HCT116 (cell line): ENCODE results near the gene COL15A1. TPM values are rescaled to one million over a fixed set of nuclear protein-coding genes. Genes with fewer than 3 reads are reported as not detected.

Experiments used
- ATAC-seq: fragments of 200-7000 bp; cut with Tn5 transposase; 2 replicates; pipeline ENCODE4 v1.9.1; 2020; ENCODE audit warnings: mild to moderate bottlenecking, moderate library complexity
- BruUV-seq: library from RNA; stranded (reverse); fragments of 400-500 nt; replicated peaks from 2 replicates; lab custom pipeline; 2021; lab: Mats Ljungman, UMichigan
- CTCF ChIA-PET: fragments of 300-600 bp; sonication (Branson Sonifier 250); formaldehyde crosslinking; loops from one replicate; lab custom pipeline; 2021; ENCODE audit warnings: antibody characterized with exemption; lab: Charles Lee
- POLR2A ChIA-PET: fragments of 300-600, 350-600 bp; sonication (Branson Sonifier 250); formaldehyde crosslinking; loops from one replicate; lab custom pipeline; 2021; ENCODE audit warnings: antibody characterized with exemption; lab: Charles Lee
- RAD21 ChIA-PET, 2 experiments: fragments of 300-600 bp; sonication (Branson Sonifier 250); formaldehyde crosslinking; loops; one replicate each; lab custom pipeline; 2023; ENCODE audit warnings: low total read pairs in 2 of 2; ENCODE audit not compliant: uncharacterized antibody in 2 of 2, unreplicated experiment in 2 of 2, low non-redundant PET in 1 of 2; lab: Charles Lee
- DNase-seq: peaks from one replicate; pipeline ENCODE4 v3.0.0-alpha.2; 2010; ENCODE audit warnings: low read depth, low spot score
- H2AFZ ChIP-seq: fragments of 200-600 bp; shearing (Covaris generic), sonication (generic); 2 replicates; pipeline ENCODE4 v1.6.1; 2017; ENCODE audit warnings: low read depth, mixed run types, mixed read lengths, antibody characterized with exemption, low read length; ENCODE audit not compliant: poor library complexity, severe bottlenecking
- H3K27ac ChIP-seq: 2 replicates; pipeline ENCODE4 v1.5.1; 2012; ENCODE audit warnings: low read depth, low read length
- H3K27me3 ChIP-seq: fragments of 200-600 bp; sonication (generic); 2 replicates; pipeline ENCODE4 v1.6.1; 2016; ENCODE audit warnings: mixed run types, low read length, mixed read lengths; ENCODE audit not compliant: insufficient read depth
- H3K36me3 ChIP-seq, 2 experiments: fragments of 200-500 bp in 1 of 2; fragments of 200-600 bp in 1 of 2; sonication (Bioruptor generic) in 1 of 2; sonication (generic) in 1 of 2; 2 replicates each; pipeline versions ENCODE4 v1.5.1 to v1.6.1; 2014 to 2016; ENCODE audit warnings: low read length in 2 of 2, inconsistent platforms in 1 of 2, mixed read lengths in 1 of 2, mixed run types in 1 of 2; ENCODE audit not compliant: insufficient read depth in 2 of 2, control insufficient read depth in 1 of 2
- H3K4me1 ChIP-seq, 2 experiments: fragments of 200-600 bp in 1 of 2; sonication (generic) in 1 of 2; 2 replicates each; pipeline versions ENCODE4 v1.5.1 to v1.6.1; 2012 to 2017; ENCODE audit warnings: low read length in 2 of 2, inconsistent platforms in 1 of 2, mild to moderate bottlenecking in 1 of 2, mixed read lengths in 1 of 2, mixed run types in 1 of 2, moderate library complexity in 1 of 2; ENCODE audit not compliant: insufficient read depth in 2 of 2, control insufficient read depth in 1 of 2
- H3K4me2 ChIP-seq: fragments of 200-600 bp; sonication (generic); 2 replicates; pipeline ENCODE4 v1.6.1; 2017; ENCODE audit warnings: mixed run types, low read length, mixed read lengths
- H3K4me3 ChIP-seq, 2 experiments: fragments of 200-600 bp in 1 of 2; sonication (generic) in 1 of 2; replicated peaks in 1 of 2; 2 replicates each; pipeline ENCODE4 v1.5.1; 2011 to 2016; ENCODE audit warnings: low read length in 2 of 2, control low read depth in 1 of 2, low read depth in 1 of 2, mild to moderate bottlenecking in 1 of 2, mixed read lengths in 1 of 2, mixed run types in 1 of 2
- H3K79me2 ChIP-seq: fragments of 200-600 bp; sonication (generic); 2 replicates; pipeline ENCODE4 v1.6.1; 2017; ENCODE audit warnings: mild to moderate bottlenecking, mixed run types, low read length, moderate library complexity, mixed read lengths; ENCODE audit not compliant: insufficient read depth
- H3K9ac ChIP-seq: fragments of 200-600 bp; sonication (generic); 2 replicates; pipeline ENCODE4 v1.6.1; 2016; ENCODE audit warnings: low read length, mixed read lengths
- H3K9me2 ChIP-seq: fragments of 200-600 bp; sonication (generic), shearing (Covaris generic); 2 replicates; pipeline ENCODE4 v1.6.1; 2017; ENCODE audit warnings: mixed run types, mild to moderate bottlenecking, moderate library complexity; ENCODE audit not compliant: insufficient read depth
- H3K9me3 ChIP-seq, 2 experiments: fragments of 200-500 bp in 1 of 2; fragments of 200-600 bp in 1 of 2; sonication (Bioruptor generic) in 1 of 2; sonication (generic) in 1 of 2; 2 replicates each; pipeline ENCODE4 v1.6.1; 2014 to 2017; ENCODE audit warnings: low read length in 2 of 2, mixed read lengths in 2 of 2, inconsistent platforms in 1 of 2, low read depth in 1 of 2, mild to moderate bottlenecking in 1 of 2, mixed run types in 1 of 2, moderate library complexity in 1 of 2; ENCODE audit not compliant: control insufficient read depth in 1 of 2, insufficient read depth in 1 of 2
- H4K20me1 ChIP-seq: fragments of 200-600 bp; sonication (generic), shearing (Covaris generic); 2 replicates; pipeline ENCODE4 v1.6.1; 2017; ENCODE audit warnings: mixed run types, mild to moderate bottlenecking, moderate library complexity; ENCODE audit not compliant: insufficient read depth
- ELF1 ChIP-seq: IDR thresholded peaks from 2 replicates; pipeline ENCODE4 v1.6.1; 2012; ENCODE audit warnings: low read depth, borderline replicate concordance
- EZH2 ChIP-seq: fragments of 200-600 bp; sonication (generic); IDR thresholded peaks from 2 replicates; pipeline ENCODE4 v1.6.1; 2017; ENCODE audit warnings: antibody characterized with exemption, mixed run types
- FOSL1 ChIP-seq: IDR thresholded peaks from 2 replicates; pipeline ENCODE4 v1.6.1; 2012; ENCODE audit warnings: low read depth
- POLR2A ChIP-seq: IDR thresholded peaks from 2 replicates; pipeline ENCODE4 v1.7.0; 2011; ENCODE audit warnings: borderline replicate concordance; ENCODE audit not compliant: insufficient read depth, insufficient read length; ENCODE audit errors: extremely low read depth
- POLR2AphosphoS5 ChIP-seq: IDR thresholded peaks from 2 replicates; pipeline ENCODE4 v1.6.1; 2011; ENCODE audit warnings: mild to moderate bottlenecking, low read depth, low read length, moderate library complexity
- RAD21 ChIP-seq: IDR thresholded peaks from 2 replicates; pipeline ENCODE4 v1.6.1; 2012; ENCODE audit warnings: low read depth, mild to moderate bottlenecking
- TCF7L2 ChIP-seq: IDR thresholded peaks from 2 replicates; pipeline ENCODE4 v1.7.0; 2011; ENCODE audit warnings: borderline replicate concordance, inconsistent platforms; ENCODE audit not compliant: insufficient read depth, insufficient read length; ENCODE audit errors: extremely low read depth
- ZFX ChIP-seq: fragments of 450-650 bp; IDR thresholded peaks from 2 replicates; pipeline ENCODE4 v1.6.1; 2017
- ZNF274 ChIP-seq: fragments of 200-500 bp; sonication (Bioruptor generic); IDR thresholded peaks from 2 replicates; pipeline ENCODE4 v1.6.1; 2014; ENCODE audit warnings: mild to moderate bottlenecking, low read depth, low read length, inconsistent platforms
- intact Hi-C: fragments of 100-400 bp; cut with micrococcal nuclease; formaldehyde crosslinking; loops from 2 replicates; pipeline ENCODE4 v1.10.0; 2022
- total RNA-seq: library from RNA; stranded (reverse); gene quantifications from one replicate; pipeline ENCODE4 v1.2.1, GENCODE V29; 2021; ENCODE audit not compliant: unreplicated experiment
- TF ChIP-seq, protein P1 (sequence below), 3 experiments: fragments of 200-600 bp in 1 of 3; sonication (generic) in 1 of 3; IDR thresholded peaks in 2 of 3; conservative IDR thresholded peaks in 1 of 3; 2 replicates each; pipeline ENCODE4 v1.5.1; 2012 to 2017; ENCODE audit warnings: low read depth in 2 of 3, low read length in 2 of 3, antibody characterized with exemption in 1 of 3, borderline replicate concordance in 1 of 3, control low read depth in 1 of 3, mild to moderate bottlenecking in 1 of 3, mixed read lengths in 1 of 3, mixed run types in 1 of 3, moderate library complexity in 1 of 3; ENCODE audit not compliant: insufficient read depth in 1 of 3
- TF ChIP-seq, protein P2 (sequence below): IDR thresholded peaks from 2 replicates; pipeline ENCODE4 v1.6.1; 2012; ENCODE audit warnings: low read depth
- TF ChIP-seq, protein P3 (sequence below): IDR thresholded peaks from 2 replicates; pipeline ENCODE4 v1.6.1; 2012

Gene COL15A1
- total RNA-seq, 1 experiment from 2014 or later = 0.15 TPM

DNA sequence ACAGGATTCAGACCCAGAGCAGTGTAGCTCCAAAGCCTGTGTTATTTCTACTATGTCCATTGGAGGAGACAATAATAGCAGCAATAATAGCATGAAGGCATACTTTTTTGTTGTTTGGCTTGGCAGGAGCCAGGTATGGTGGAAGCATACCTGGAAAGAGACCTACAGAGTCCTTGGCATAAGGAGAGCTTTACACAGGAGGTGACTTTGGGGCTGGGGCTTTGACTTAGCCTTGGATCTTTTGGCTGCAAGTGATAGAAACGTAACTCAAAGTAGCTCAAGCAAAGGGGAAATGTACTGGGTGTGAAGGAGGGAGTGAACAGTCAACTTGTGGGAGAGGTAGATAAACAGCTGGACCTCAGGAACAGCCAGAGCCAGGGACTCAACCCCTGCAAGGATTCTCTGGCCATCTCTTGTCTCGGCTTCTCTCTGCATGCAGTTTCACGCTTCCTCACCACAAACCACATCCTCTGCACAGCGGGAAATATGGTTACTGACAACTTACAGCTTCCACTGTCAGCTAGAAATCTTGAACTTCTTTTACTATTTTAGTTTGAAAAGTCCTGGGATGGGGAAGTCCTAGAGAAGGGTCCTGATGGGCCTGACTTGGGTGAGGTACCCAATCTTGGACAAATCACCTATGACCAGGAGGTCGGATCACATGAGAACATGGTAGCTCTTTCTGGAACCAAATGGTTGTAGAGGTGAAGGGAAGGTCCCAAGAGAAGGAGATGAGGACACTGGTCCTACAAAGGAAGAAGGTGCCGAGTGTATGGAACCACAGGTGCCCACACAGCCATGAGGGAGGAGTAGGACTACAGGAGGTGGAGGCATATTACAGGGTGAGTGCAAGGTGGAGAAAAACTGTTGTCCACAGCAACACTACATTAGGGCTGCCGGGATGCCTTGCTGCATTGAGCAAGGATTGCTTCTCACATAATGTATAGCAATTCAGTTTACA is 114.2 kb downstream of the COL15A1 start:
- no peak for ATAC-seq
- CTCF ChIA-PET = no interaction called here

More for the DNA sequence above, 114.2 kb downstream of the COL15A1 start:
- Histone ChIP-seq H2AFZ (no peak overlapping the region), H3K9me3 (no peaks in the 10 kb centered on the region), H3K9ac (no peak overlapping the region), H3K4me3 (no peak overlapping the region), H3K27ac (no peak overlapping the region), H4K20me1 (no peaks in the 10 kb centered on the region), H3K36me3 (no peaks in the 10 kb centered on the region), H3K79me2 (no peaks in the 10 kb centered on the region), H3K27me3 (peaks cover 16% of the 10 kb centered on the region), H3K9me2 (no peaks in the 10 kb centered on the region), H3K4me2 (no peak overlapping the region), H3K4me1 (peaks cover 0 to 9% of the 10 kb centered on the region in 2 experiments; a peak in 1 of 4 replicates)
- intact Hi-C loops = no loop called here
- no peak for TF ChIP-seq ZFX
- TF ChIP-seq, protein P1, sequence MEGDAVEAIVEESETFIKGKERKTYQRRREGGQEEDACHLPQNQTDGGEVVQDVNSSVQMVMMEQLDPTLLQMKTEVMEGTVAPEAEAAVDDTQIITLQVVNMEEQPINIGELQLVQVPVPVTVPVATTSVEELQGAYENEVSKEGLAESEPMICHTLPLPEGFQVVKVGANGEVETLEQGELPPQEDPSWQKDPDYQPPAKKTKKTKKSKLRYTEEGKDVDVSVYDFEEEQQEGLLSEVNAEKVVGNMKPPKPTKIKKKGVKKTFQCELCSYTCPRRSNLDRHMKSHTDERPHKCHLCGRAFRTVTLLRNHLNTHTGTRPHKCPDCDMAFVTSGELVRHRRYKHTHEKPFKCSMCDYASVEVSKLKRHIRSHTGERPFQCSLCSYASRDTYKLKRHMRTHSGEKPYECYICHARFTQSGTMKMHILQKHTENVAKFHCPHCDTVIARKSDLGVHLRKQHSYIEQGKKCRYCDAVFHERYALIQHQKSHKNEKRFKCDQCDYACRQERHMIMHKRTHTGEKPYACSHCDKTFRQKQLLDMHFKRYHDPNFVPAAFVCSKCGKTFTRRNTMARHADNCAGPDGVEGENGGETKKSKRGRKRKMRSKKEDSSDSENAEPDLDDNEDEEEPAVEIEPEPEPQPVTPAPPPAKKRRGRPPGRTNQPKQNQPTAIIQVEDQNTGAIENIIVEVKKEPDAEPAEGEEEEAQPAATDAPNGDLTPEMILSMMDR (IDR thresholded peaks at IDR 0.05 in 2 of 3, conservative IDR thresholded peaks at IDR 0.05 in 1 of 3; ENCODE audit: borderline replicate concordance in 1 of 3, insufficient read depth in 1 of 3, low read depth in 2 of 3, low read length in 2 of 3) = no peak
- TF ChIP-seq TCF7L2 = no peak
- TF ChIP-seq POLR2AphosphoS5 = no peak
- TF ChIP-seq ELF1 = no peak
- no peak for TF ChIP-seq RAD21
- TF ChIP-seq FOSL1 = no peak
- no peak for TF ChIP-seq POLR2A
- no peak for TF ChIP-seq EZH2
- TF ChIP-seq, protein P2, sequence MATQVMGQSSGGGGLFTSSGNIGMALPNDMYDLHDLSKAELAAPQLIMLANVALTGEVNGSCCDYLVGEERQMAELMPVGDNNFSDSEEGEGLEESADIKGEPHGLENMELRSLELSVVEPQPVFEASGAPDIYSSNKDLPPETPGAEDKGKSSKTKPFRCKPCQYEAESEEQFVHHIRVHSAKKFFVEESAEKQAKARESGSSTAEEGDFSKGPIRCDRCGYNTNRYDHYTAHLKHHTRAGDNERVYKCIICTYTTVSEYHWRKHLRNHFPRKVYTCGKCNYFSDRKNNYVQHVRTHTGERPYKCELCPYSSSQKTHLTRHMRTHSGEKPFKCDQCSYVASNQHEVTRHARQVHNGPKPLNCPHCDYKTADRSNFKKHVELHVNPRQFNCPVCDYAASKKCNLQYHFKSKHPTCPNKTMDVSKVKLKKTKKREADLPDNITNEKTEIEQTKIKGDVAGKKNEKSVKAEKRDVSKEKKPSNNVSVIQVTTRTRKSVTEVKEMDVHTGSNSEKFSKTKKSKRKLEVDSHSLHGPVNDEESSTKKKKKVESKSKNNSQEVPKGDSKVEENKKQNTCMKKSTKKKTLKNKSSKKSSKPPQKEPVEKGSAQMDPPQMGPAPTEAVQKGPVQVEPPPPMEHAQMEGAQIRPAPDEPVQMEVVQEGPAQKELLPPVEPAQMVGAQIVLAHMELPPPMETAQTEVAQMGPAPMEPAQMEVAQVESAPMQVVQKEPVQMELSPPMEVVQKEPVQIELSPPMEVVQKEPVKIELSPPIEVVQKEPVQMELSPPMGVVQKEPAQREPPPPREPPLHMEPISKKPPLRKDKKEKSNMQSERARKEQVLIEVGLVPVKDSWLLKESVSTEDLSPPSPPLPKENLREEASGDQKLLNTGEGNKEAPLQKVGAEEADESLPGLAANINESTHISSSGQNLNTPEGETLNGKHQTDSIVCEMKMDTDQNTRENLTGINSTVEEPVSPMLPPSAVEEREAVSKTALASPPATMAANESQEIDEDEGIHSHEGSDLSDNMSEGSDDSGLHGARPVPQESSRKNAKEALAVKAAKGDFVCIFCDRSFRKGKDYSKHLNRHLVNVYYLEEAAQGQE = no peak
- no peak for TF ChIP-seq ZNF274
- TF ChIP-seq, protein P3, sequence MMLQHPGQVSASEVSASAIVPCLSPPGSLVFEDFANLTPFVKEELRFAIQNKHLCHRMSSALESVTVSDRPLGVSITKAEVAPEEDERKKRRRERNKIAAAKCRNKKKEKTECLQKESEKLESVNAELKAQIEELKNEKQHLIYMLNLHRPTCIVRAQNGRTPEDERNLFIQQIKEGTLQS = no peak
- no peak for DNase-seq
- POLR2A ChIA-PET = no interaction called here
- no TSS peak for BruUV-seq
- RAD21 ChIA-PET = no interaction called here
